OCI-LY7 (cell line): ENCODE results near the gene GOLGA8O.
"Not testable (repeated sequence)": the region's sequence is repeated elsewhere in the genome, so short reads cannot be mapped to it uniquely, and the experiment has no call there.

Source experiments
- EZH2phosphoT487 ChIP-seq: fragments of 200-600 bp; sonication (generic); IDR thresholded peaks from 2 replicates; pipeline ENCODE4 v1.6.1; 2018; ENCODE audit warnings: low read depth, borderline replicate concordance, mild to moderate bottlenecking, mixed run types, antibody characterized with exemption, low read length, moderate library complexity, mixed read lengths
- TF ChIP-seq, protein P1 (sequence below): fragments of 200-600 bp; sonication (generic); conservative IDR thresholded peaks from 2 replicates; pipeline ENCODE4 v1.5.1; 2014; ENCODE audit warnings: mild to moderate bottlenecking, antibody characterized with exemption, low read length, moderate library complexity, mixed read lengths

DNA sequence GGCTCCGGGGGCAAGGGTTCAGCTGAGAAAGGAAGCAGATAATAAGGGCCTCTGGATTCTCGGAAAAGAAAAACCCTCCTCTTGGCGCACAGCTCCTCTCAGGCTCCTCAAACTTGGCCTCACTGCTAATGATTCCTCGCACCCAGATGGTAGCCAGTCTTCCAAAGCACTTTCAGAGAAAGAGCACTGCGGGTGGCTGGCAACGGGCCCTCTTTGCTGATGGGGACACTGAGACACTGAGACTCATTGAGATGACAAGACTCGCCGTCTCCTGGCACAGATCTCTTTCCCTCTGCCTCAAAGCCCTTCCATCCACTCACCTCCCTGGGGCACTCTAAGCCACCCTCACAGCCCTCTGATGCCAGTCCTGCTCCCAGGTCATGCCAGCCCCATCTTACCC lies 58.9 kb downstream of the GOLGA8O start:
- TF ChIP-seq, protein P1, sequence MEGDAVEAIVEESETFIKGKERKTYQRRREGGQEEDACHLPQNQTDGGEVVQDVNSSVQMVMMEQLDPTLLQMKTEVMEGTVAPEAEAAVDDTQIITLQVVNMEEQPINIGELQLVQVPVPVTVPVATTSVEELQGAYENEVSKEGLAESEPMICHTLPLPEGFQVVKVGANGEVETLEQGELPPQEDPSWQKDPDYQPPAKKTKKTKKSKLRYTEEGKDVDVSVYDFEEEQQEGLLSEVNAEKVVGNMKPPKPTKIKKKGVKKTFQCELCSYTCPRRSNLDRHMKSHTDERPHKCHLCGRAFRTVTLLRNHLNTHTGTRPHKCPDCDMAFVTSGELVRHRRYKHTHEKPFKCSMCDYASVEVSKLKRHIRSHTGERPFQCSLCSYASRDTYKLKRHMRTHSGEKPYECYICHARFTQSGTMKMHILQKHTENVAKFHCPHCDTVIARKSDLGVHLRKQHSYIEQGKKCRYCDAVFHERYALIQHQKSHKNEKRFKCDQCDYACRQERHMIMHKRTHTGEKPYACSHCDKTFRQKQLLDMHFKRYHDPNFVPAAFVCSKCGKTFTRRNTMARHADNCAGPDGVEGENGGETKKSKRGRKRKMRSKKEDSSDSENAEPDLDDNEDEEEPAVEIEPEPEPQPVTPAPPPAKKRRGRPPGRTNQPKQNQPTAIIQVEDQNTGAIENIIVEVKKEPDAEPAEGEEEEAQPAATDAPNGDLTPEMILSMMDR, result not testable (repeated sequence)
- TF ChIP-seq EZH2phosphoT487, result not testable (repeated sequence)
